Epidermal melanocyte (primary cell): ENCODE data around the gene ATP10D.

Experiments used
- DNase-seq: peaks from one replicate; pipeline ENCODE4 v3.0.0; 2011; ENCODE audit warnings: low spot score; ENCODE audit not compliant: insufficient read length

The ATP10D gene

GRCh38 chr4:47579235-47579634 is 94.2 kb downstream of the ATP10D start:
- no peak for DNase-seq

- no peak for DNase-seq
These were observed 105.2 kb downstream of the ATP10D start for GRCh38 chr4:47590325-47590724.

GRCh38 chr4:47597696-47598095 is 112.6 kb downstream of the ATP10D start:
- no peak for DNase-seq

GRCh38 chr4:47598320-47598719 is 113.2 kb downstream of the ATP10D start:
- DNase-seq: no peak

GRCh38 chr4:47598896-47599295 is 113.8 kb downstream of the ATP10D start:
- no peak for DNase-seq

- no peak for DNase-seq
These were observed 121.4 kb downstream of the ATP10D start for GRCh38 chr4:47606482-47606881.

GRCh38 chr4:47612116-47613023 is 127.3 kb downstream of the ATP10D start:
- DNase-seq: no peak

- no peak for DNase-seq
These were observed 130.3 kb downstream of the ATP10D start for GRCh38 chr4:47615385-47615784.

- no peak for DNase-seq
These were observed 132.5 kb downstream of the ATP10D start for GRCh38 chr4:47617607-47618006.

GRCh38 chr4:47619691-47620090 is 134.6 kb downstream of the ATP10D start:
- DNase-seq: no peak

GRCh38 chr4:47621181-47621580 is 136.1 kb downstream of the ATP10D start:
- no peak for DNase-seq

- no peak for DNase-seq
These were observed 139.0 kb downstream of the ATP10D start for GRCh38 chr4:47624031-47624441.

- DNase-seq: no peak
These were observed 146.1 kb downstream of the ATP10D start for GRCh38 chr4:47631161-47631560.

- no peak for DNase-seq
These were observed 154.5 kb downstream of the ATP10D start for GRCh38 chr4:47639531-47639930.

GRCh38 chr4:47640911-47641310 is 155.8 kb downstream of the ATP10D start:
- DNase-seq: no peak

GRCh38 chr4:47641755-47642154 is 156.7 kb downstream of the ATP10D start:
- no peak for DNase-seq

GRCh38 chr4:47642191-47642830 is 157.2 kb downstream of the ATP10D start:
- no peak for DNase-seq
